GM12891 (cell line): ENCODE results near the gene ARHGEF12.
A peak's percentile ranks its signal among the peaks of the same experiment; 100 is the strongest.
"Not testable (repeated sequence)": the region's sequence is repeated elsewhere in the genome, so short reads cannot be mapped to it uniquely, and the experiment has no call there.

Experiments
- DNase-seq: peaks from one replicate; pipeline ENCODE4 v3.0.0; 2011; ENCODE audit warnings: low spot score; ENCODE audit not compliant: insufficient read length
- FAIRE-seq: peaks from 2 replicates; lab custom pipeline; 2011; peaks lifted over from hg19 to GRCh38; lab: Jason Lieb, UNC
- PAX5 ChIP-seq: IDR thresholded peaks from 2 replicates; pipeline ENCODE4 v1.6.1; 2011; ENCODE audit warnings: low read length, moderate library complexity, mild to moderate bottlenecking; ENCODE audit not compliant: insufficient read depth, severe bottlenecking
- POLR2A ChIP-seq: IDR thresholded peaks from 2 replicates; pipeline ENCODE4 v1.6.1; 2011; ENCODE audit warnings: low read depth, low read length, control low read depth
- POLR2AphosphoS5 ChIP-seq: IDR thresholded peaks from 2 replicates; pipeline ENCODE4 v1.6.1; 2011; ENCODE audit warnings: low read depth, low read length, control low read depth
- POU2F2 ChIP-seq: IDR thresholded peaks from 2 replicates; pipeline ENCODE4 v1.6.1; 2011; ENCODE audit warnings: low read depth, mild to moderate bottlenecking, control low read depth, low read length, moderate library complexity
- SPI1 ChIP-seq: IDR thresholded peaks from 2 replicates; pipeline ENCODE4 v1.6.1; 2011; ENCODE audit warnings: low read depth, low read length, control low read depth
- TAF1 ChIP-seq: IDR thresholded peaks from 2 replicates; pipeline ENCODE4 v1.6.1; 2011; ENCODE audit warnings: low read depth, low read length, control low read depth

The ARHGEF12 gene

GRCh38 chr11:120499088-120499487 is 162.9 kb downstream of the ARHGEF12 start:
- DNase-seq (no peak), FAIRE-seq (no peak)
- no peak for TF ChIP-seq POLR2AphosphoS5
- TF ChIP-seq POU2F2, result no peak
- no peak for TF ChIP-seq TAF1
- no peak for TF ChIP-seq SPI1
- TF ChIP-seq POLR2A, result no peak
- no peak for TF ChIP-seq PAX5

- FAIRE-seq (no peak), DNase-seq (no peak)
- TF ChIP-seq TAF1, result no peak
- TF ChIP-seq PAX5, result no peak
- no peak for TF ChIP-seq SPI1
- TF ChIP-seq POLR2A, result no peak
- no peak for TF ChIP-seq POLR2AphosphoS5
- no peak for TF ChIP-seq POU2F2
These were observed 163.6 kb downstream of the ARHGEF12 start for GRCh38 chr11:120499859-120500258.

GRCh38 chr11:120500414-120501071 is 164.3 kb downstream of the ARHGEF12 start:
- no peak for DNase-seq
- TF ChIP-seq POLR2A (no peak), TAF1 (no peak)
- FAIRE-seq, result no peak

DNA sequence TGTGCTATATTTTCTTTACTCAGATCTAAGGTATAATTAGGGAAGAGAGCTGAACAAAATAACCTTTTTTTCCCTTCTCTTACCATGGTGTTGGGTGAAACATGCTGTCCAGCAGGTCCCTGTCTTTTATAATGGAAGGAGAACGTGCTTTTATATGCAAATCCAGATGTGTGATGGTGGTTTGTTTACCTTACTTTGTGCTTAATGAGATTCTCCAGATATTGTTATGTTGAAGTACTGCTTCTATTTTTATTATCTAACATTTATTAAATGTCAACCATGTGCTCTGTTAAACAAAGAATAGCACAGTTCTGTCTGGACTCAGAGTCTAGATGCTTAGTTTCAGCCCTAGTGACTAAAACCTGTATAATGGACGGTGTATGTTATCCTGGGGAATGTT is 165.2 kb downstream of the ARHGEF12 start:
- TF ChIP-seq POLR2AphosphoS5 (no peak), POLR2A (no peak), PAX5 (no peak), TAF1 (no peak), POU2F2 (no peak), SPI1 (no peak)
- DNase-seq (no peak), FAIRE-seq (no peak)

DNA sequence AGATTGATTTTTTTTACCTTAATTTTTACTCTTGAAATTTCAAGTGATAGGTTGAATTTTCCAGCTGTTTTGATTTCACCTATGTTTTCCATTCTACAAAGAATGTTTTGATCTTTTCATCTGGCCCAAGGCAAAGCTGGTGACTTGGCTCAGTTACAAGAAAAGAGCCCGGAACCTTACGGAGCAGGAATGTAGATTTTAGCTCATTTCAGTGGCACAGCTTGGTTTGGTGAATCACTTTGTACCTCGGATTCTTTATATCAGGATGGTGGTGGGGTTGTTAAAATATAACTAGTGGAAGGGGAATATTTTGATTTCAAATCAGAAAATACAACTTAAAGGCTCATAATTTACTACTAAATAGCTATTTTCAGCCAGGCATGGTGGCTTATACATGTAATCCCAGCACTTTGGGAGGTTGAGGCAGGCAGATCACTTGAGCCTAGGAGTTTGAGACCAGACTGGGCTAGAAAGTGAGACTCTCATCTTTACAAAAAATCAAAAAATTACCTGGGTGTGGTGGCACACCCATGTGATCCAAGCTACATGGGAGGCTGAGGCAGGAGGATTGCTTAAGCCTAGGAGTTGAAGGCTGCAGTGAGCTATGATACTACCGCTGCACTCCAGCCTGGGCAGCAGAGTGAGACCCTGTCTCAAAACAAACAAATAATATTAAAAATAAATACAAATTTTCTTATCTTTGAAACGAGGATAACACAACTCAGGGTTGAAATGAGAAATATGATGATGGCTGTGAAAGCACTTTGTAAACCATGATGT is 166.0 kb downstream of the ARHGEF12 start:
- no peak for FAIRE-seq

DNA sequence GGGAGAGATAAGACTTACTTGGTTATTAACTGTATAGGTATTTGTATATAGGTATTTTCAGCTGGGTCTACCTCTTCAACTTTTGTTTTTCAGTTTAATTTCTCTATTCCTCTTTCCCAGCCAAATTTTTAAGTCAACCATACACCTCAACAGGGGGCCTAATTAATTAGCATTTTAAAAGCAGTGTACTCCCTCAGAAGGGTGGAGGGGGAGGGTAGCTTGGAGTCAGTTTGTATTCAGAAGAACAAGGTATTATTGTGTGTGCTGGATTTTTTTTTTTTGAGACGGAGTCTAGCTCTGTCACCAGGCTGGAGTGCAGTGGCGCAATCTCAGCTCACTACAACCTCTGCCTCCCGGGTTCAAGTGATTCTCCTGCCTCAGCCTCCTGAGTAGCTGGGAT is 167.3 kb downstream of the ARHGEF12 start:
- DNase-seq, FAIRE-seq: not testable (repeated sequence)

More for the DNA sequence above, 166.0 kb downstream of the ARHGEF12 start:
- DNase-seq, result no peak
- TF ChIP-seq TAF1, result no peak

GRCh38 chr11:120505801-120506425 is 169.7 kb downstream of the ARHGEF12 start:
- no peak for DNase-seq
- no peak for FAIRE-seq

DNA sequence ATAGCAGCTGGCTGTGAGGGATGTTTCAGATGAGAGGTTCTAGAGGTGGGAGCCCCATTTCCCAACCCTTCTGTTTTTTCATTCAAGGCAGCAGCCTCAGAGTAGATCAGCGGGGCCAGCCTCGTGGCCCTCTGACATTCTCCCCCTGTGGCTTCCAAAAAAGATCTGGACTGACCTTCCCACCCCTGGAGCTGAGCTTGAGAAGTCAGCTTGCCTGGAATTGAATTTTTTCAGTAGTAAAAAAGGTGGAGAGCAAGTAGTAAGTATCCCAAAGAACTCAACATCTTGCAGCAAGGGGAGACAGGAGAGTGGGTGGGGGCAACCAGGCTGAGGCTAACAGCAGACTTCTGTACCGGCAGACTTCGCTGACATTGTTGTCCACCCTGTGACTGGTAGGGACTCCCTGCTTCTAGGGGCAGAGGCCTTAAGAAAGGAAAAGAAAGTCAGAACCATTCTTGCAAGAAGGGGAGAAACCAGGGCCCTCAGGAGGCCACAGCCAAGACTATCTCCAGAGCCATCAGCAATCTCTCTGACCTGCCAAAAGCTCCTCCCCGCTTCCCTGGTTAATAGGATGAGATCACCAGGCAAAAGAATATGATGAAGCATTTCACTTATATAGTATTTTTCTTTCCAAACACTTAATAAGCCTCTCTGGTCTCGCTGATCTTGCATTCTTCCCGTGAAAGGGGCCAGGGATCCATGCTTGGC is 173.3 kb downstream of the ARHGEF12 start:
- FAIRE-seq (no peak), DNase-seq (no peak)
- TF ChIP-seq POLR2AphosphoS5 (no peak), SPI1 (no peak), POU2F2 (no peak), TAF1 (no peak), PAX5 (no peak), POLR2A (no peak)

More at GRCh38 chr11:120505801-120506425, 169.7 kb downstream of the ARHGEF12 start:
- TF ChIP-seq TAF1, result no peak
- TF ChIP-seq SPI1, result no peak
- TF ChIP-seq PAX5, result no peak
- TF ChIP-seq POU2F2, result no peak
- TF ChIP-seq POLR2AphosphoS5, result no peak
- TF ChIP-seq POLR2A, result no peak

DNA sequence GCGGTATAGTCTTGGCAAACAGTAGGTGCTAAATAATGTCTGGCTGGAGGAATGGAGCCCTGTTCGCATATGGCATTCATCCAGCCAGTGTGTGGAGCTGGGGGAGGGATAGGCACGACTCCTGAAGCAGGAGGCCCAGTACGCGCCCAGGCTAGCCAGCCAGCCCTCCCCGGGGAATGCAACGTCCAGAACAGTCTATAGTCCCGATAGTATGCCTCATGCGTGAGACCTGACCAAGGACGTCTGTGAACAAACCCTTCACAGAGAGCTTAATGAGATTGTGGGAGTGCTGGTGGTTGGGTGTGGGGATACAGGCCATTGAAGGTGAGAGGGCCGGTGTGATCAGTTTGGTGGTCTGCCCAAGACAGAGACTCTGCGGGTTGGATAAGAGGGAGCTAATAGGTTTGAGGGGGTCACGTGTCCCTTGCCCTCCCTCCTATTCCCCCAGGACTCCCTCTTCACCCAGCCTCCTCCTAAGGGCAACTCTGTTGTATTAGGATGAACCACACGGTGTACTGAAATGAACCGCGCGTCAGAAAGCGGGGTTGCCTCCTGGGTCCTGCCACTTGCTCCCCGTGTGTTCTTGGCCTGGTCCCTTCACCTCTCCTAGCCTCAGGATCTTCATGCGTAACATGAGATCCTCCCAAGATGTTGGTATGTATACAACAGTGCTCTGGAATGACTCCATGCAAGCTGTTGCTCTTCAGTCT is 174.3 kb downstream of the ARHGEF12 start:
- FAIRE-seq, result peak; percentile 43
- no peak for DNase-seq
- TF ChIP-seq POU2F2 (no peak), TAF1 (no peak), SPI1 (no peak), POLR2AphosphoS5 (no peak), POLR2A (no peak), PAX5 (no peak)
